ENCODE measurements around the gene UGT1A6.

Gene UGT1A6

GRCh38 chr2:233754872-233755611 is 62.4 kb downstream of the UGT1A6 start:
- TF ChIP-seq CTCF (conservative IDR thresholded peaks at IDR 0.05; ENCODE audit: control insufficient read depth, insufficient read depth, low read depth, low read length): no peak
- no peak overlapping the region for H3K4me3 ChIP-seq (ENCODE audit: control insufficient read depth, low read depth, low read length)

GRCh38 chr2:233756429-233757081 is 63.9 kb downstream of the UGT1A6 start:
- no peak for TF ChIP-seq CTCF (conservative IDR thresholded peaks at IDR 0.05; ENCODE audit: control insufficient read depth, insufficient read depth, low read depth, low read length)
- DNase-seq (ENCODE audit: low read depth): no peak
- H3K4me3 ChIP-seq (ENCODE audit: control insufficient read depth, low read depth, low read length): no peak overlapping the region

More at GRCh38 chr2:233754872-233755611, 62.4 kb downstream of the UGT1A6 start:
- no peak for DNase-seq (ENCODE audit: low read depth)

GRCh38 chr2:233758141-233758540 is 65.5 kb downstream of the UGT1A6 start:
- no peak for TF ChIP-seq CTCF (conservative IDR thresholded peaks at IDR 0.05; ENCODE audit: control insufficient read depth, insufficient read depth, low read depth, low read length)
- DNase-seq (ENCODE audit: low read depth): no peak
- no peak overlapping the region for H3K4me3 ChIP-seq (ENCODE audit: control insufficient read depth, low read depth, low read length)

GRCh38 chr2:233758849-233759248 is 66.2 kb downstream of the UGT1A6 start:
- no peak overlapping the region for H3K4me3 ChIP-seq (ENCODE audit: control insufficient read depth, low read depth, low read length)
- TF ChIP-seq CTCF (conservative IDR thresholded peaks at IDR 0.05; ENCODE audit: control insufficient read depth, insufficient read depth, low read depth, low read length): no peak
- no peak for DNase-seq (ENCODE audit: low read depth)

GRCh38 chr2:233760043-233760442 is 67.4 kb downstream of the UGT1A6 start, which contains the start of gene UGT1A1:
TSS of gene UGT1A1 (plus strand) at chr2:233760270. CDS start at chr2:233760288, 18 bp downstream.
- no peak within 1 kb of the TSS for H3K4me3 ChIP-seq (ENCODE audit: control insufficient read depth, low read depth, low read length)
- no peak for DNase-seq (ENCODE audit: low read depth)
- TF ChIP-seq CTCF (conservative IDR thresholded peaks at IDR 0.05; ENCODE audit: control insufficient read depth, insufficient read depth, low read depth, low read length): no peak

- peak; percentile 2 for DNase-seq (ENCODE audit: low read depth)
- no peak overlapping the region for H3K4me3 ChIP-seq (ENCODE audit: control insufficient read depth, low read depth, low read length)
- no peak for TF ChIP-seq CTCF (conservative IDR thresholded peaks at IDR 0.05; ENCODE audit: control insufficient read depth, insufficient read depth, low read depth, low read length)
These were observed 68.5 kb downstream of the UGT1A6 start for GRCh38 chr2:233761040-233761769.
